Measurements from ENCODE around the gene MYO18B. TPM values are rescaled to one million over a fixed set of nuclear protein-coding genes. Genes with fewer than 3 reads are reported as not detected.

The MYO18B gene
- total RNA-seq, 1 experiment from 2014 or later, result 0.05 TPM

DNA sequence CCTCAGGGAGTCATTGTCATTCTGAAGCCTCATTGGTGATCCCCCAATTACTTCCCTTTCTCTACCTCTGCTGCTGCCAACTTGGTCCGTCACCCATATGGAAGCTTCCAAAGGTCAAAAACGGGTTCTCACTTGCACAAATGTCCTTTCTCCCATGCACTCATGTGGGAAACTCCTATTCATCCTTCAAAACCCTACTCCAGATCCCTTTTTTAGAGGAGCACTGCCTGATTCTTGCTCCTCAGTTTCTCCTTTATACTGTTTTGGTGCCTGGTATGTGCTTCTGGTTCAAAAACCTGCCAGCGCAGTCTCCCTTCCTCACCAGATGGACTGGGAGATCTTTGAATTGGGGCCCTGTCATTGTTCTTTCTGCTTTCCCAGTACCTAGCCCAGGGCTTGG is 41.9 kb downstream of the MYO18B start:
- no TSS peak for BruUV-seq (replicated peaks)
- DNase-seq (ENCODE audit: low read depth, low spot score), result no peak
- H3K27ac ChIP-seq (ENCODE audit: low read depth, low read length), result no peak overlapping the region
- H3K36me3 ChIP-seq (ENCODE audit: control insufficient read depth in 1 of 2, insufficient read depth in 2 of 2, low read length in 2 of 2), result no peaks in the 10 kb centered on the region
- intact Hi-C loops (cut with micrococcal nuclease), result no loop called here
- POLR2A ChIA-PET, result no interaction called here
- no peak overlapping the region for H3K4me3 ChIP-seq (replicated peaks in 1 of 2; ENCODE audit: low read depth in 1 of 2, low read length in 2 of 2)
- no peaks in the 10 kb centered on the region for H3K79me2 ChIP-seq (ENCODE audit: insufficient read depth, low read length)
- H3K9me3 ChIP-seq (ENCODE audit: control insufficient read depth in 1 of 2, insufficient read depth in 1 of 2, low read depth in 1 of 2, low read length in 2 of 2), result no peaks in the 10 kb centered on the region
- RAD21 ChIA-PET (ENCODE audit: low non-redundant PET in 1 of 2, low total read pairs in 2 of 2, uncharacterized antibody in 2 of 2, unreplicated experiment in 2 of 2), result no interaction called here
- no peak for ATAC-seq
- no peaks in the 10 kb centered on the region for H3K4me1 ChIP-seq (ENCODE audit: control insufficient read depth in 1 of 2, insufficient read depth in 2 of 2, low read length in 2 of 2)
- H4K20me1 ChIP-seq (ENCODE audit: insufficient read depth), result no peaks in the 10 kb centered on the region
- TF ChIP-seq, protein P1, sequence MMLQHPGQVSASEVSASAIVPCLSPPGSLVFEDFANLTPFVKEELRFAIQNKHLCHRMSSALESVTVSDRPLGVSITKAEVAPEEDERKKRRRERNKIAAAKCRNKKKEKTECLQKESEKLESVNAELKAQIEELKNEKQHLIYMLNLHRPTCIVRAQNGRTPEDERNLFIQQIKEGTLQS (IDR thresholded peaks at IDR 0.05), result no peak
- TF ChIP-seq FOSL1 (IDR thresholded peaks at IDR 0.05; ENCODE audit: low read depth) (no peak), EZH2 (IDR thresholded peaks at IDR 0.05) (no peak), CEBPB (IDR thresholded peaks at IDR 0.05; ENCODE audit: low read depth) (no peak), POLR2A (IDR thresholded peaks at IDR 0.05; ENCODE audit: borderline replicate concordance, extremely low read depth, insufficient read depth, insufficient read length) (no peak), CBX3 (IDR thresholded peaks at IDR 0.05; ENCODE audit: low read depth) (no peak), SIN3A (IDR thresholded peaks at IDR 0.05; ENCODE audit: low read depth) (no peak), EZH2phosphoT487 (IDR thresholded peaks at IDR 0.05; ENCODE audit: borderline replicate concordance) (no peak), POLR2AphosphoS5 (IDR thresholded peaks at IDR 0.05; ENCODE audit: low read depth, low read length) (no peak), YY1 (IDR thresholded peaks at IDR 0.05; ENCODE audit: extremely low read depth, insufficient replicate concordance, low read depth, low read length) (no peak), RAD21 (IDR thresholded peaks at IDR 0.05; ENCODE audit: low read depth) (no peak), SP1 (IDR thresholded peaks at IDR 0.05; ENCODE audit: low read depth) (no peak), ZFX (IDR thresholded peaks at IDR 0.05) (no peak), SRF (IDR thresholded peaks at IDR 0.05; ENCODE audit: low read depth) (no peak), ZNF274 (IDR thresholded peaks at IDR 0.05; ENCODE audit: low read depth, low read length) (no peak), EGR1 (IDR thresholded peaks at IDR 0.05; ENCODE audit: low read depth) (no peak)
- TF ChIP-seq, protein P2, sequence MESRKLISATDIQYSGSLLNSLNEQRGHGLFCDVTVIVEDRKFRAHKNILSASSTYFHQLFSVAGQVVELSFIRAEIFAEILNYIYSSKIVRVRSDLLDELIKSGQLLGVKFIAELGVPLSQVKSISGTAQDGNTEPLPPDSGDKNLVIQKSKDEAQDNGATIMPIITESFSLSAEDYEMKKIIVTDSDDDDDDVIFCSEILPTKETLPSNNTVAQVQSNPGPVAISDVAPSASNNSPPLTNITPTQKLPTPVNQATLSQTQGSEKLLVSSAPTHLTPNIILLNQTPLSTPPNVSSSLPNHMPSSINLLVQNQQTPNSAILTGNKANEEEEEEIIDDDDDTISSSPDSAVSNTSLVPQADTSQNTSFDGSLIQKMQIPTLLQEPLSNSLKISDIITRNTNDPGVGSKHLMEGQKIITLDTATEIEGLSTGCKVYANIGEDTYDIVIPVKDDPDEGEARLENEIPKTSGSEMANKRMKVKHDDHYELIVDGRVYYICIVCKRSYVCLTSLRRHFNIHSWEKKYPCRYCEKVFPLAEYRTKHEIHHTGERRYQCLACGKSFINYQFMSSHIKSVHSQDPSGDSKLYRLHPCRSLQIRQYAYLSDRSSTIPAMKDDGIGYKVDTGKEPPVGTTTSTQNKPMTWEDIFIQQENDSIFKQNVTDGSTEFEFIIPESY (IDR thresholded peaks at IDR 0.05; ENCODE audit: extremely low read depth, insufficient replicate concordance, low read length), result no peak
- TF ChIP-seq, protein P3, sequence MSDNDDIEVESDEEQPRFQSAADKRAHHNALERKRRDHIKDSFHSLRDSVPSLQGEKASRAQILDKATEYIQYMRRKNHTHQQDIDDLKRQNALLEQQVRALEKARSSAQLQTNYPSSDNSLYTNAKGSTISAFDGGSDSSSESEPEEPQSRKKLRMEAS (IDR thresholded peaks at IDR 0.05), result no peak
- TF ChIP-seq, protein P4, sequence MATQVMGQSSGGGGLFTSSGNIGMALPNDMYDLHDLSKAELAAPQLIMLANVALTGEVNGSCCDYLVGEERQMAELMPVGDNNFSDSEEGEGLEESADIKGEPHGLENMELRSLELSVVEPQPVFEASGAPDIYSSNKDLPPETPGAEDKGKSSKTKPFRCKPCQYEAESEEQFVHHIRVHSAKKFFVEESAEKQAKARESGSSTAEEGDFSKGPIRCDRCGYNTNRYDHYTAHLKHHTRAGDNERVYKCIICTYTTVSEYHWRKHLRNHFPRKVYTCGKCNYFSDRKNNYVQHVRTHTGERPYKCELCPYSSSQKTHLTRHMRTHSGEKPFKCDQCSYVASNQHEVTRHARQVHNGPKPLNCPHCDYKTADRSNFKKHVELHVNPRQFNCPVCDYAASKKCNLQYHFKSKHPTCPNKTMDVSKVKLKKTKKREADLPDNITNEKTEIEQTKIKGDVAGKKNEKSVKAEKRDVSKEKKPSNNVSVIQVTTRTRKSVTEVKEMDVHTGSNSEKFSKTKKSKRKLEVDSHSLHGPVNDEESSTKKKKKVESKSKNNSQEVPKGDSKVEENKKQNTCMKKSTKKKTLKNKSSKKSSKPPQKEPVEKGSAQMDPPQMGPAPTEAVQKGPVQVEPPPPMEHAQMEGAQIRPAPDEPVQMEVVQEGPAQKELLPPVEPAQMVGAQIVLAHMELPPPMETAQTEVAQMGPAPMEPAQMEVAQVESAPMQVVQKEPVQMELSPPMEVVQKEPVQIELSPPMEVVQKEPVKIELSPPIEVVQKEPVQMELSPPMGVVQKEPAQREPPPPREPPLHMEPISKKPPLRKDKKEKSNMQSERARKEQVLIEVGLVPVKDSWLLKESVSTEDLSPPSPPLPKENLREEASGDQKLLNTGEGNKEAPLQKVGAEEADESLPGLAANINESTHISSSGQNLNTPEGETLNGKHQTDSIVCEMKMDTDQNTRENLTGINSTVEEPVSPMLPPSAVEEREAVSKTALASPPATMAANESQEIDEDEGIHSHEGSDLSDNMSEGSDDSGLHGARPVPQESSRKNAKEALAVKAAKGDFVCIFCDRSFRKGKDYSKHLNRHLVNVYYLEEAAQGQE (IDR thresholded peaks at IDR 0.05; ENCODE audit: low read depth), result no peak
- H2AFZ ChIP-seq (ENCODE audit: low read depth, low read length, poor library complexity, severe bottlenecking), result no peak overlapping the region
- H3K9me2 ChIP-seq (ENCODE audit: insufficient read depth), result no peaks in the 10 kb centered on the region
- H3K27me3 ChIP-seq (ENCODE audit: insufficient read depth, low read length), result peaks cover 10% of the 10 kb centered on the region; the same call in 1 of the 2 replicates
- CTCF ChIA-PET, result no interaction called here
- H3K9ac ChIP-seq (ENCODE audit: low read length), result no peak overlapping the region
- H3K4me2 ChIP-seq (ENCODE audit: low read length), result no peak overlapping the region
